ENCODE data around the gene TIPRL.
A peak's percentile ranks its signal among the peaks of the same experiment; 100 is the strongest.

The TIPRL gene

DNA sequence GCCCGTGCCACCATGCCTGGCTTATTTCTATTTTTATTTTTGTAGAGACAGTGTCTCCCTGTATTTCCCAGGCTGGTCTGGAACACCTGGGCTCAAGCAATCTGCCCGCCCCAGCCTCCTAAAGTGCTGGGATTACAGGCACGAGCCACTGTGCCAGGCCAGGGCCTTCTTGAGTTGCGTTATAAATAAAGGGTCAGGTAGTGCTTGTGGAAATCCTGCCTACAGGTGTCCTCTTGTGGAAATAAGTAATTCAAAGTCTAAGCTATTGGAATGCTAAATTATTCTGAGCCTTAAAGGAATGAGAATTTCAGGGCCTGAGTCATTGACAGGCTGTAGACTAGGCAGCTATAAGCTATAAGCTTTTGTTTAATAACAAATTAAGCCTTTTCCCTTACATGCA lies 38.9 kb downstream of the TIPRL start:
- DNase-seq: no peak

DNA sequence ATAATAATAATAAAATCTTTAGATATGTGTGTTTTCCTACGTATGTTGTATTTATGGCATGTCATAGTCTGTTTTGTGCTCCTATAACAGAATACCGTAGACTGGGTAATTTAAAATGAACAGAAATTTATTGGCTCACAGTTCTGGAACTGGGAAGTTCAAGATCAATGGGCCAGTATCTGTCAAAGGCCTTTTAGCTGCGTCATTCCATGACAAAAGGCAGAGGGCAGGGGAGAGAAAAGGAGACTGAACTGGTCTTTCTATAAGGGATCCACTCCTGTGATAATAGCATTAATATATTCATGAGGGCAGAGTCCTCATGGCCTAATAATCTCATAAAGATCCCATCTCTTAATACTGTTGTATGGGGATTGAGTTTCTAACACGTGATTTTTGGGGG lies 39.9 kb downstream of the TIPRL start:
- no peak for DNase-seq

DNA sequence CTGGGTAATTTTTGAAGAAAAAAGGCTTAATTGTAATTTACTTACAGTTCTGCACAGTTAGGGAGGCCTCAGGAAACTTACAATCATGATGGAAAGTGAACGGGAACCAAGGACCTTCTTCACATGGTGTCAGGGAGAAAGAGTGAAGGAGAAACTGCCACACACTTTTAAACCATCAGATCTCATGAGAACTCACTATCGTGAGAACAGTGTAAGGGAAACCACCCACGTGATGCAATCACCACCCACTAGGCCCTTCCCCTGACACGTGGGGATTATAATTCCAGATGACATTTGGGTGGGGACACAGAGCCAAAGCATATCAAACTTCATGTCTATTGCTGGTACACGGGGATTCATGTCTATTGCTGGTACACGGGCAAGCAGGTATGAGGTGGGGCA lies 41.7 kb downstream of the TIPRL start:
- DNase-seq: no peak

DNA sequence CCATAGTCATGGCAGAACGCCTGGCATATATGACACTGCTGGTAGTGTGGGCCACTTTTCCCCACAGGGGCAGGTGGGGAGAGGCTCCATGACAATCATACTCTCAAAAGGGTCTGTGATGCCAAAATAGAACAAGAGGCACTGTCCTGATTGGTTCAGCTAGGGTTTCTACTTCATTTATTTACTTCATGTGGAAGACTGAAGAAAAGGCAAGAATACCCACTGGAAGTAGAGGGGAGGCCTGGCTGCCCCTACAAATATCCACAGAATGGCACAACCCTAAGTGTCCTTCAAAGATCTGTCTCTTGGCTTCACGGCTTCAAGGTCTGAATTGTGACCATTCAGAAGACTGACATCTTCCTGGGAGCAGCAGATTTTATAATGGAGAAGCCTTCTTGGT lies 42.5 kb downstream of the TIPRL start:
- DNase-seq: no peak

DNA sequence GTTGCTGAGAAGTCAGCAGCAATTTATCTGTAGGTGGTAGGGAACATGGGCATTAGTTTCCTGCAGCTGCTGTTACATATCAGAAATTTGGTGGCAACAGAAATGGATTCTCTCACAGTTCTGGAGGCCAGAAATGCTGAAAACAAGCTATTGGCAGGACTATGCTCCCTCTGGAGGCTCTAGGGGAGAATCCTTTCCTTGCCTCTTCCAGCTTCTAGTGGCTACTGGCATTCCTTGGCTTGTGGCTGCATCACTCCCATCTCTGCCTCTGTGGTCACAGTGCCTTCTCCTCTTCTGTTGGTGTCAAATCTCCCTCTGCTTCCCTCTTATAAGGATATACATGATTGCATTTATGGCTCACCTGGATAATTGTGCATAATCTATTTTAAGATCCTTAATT lies 44.5 kb downstream of the TIPRL start:
- no peak for DNase-seq

DNA sequence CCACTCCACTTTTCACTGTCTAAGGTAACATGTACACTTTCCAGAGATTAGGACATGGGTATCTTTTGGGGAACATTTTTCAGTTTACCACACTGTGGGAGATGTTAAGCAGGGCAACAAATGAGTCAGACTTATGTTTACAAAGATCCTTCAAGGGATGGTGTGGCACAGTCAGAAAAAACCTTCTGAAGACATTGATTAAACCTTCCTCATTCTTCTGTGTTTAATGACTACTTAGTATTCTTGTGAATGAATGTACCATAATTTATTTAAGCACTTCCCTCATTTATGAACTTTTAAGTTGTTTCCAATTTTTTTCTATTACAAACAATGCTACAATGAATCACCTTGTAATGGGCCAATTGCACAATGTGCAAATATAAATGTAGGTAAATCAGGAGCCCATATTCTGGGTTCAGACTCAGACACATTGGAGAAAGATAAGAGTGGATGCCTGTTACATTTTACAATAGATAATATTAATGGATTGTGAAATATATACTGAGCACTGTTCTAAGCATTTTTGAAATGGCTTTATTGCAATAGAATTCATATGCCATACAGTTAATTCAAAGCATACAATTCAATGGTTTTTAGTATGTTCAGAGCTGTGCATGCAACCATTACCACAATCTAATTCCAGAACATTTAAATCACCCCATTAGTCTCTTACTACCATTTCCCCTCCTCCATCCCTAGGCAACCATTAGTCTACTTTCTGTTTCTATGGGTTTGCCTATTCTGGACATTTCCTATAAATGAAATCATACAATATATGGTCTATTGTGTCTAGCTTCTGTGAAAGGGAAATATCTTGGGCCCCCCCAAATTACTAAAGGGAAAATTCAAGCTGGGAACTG lies 45.1 kb downstream of the TIPRL start:
- no peak for DNase-seq

DNA sequence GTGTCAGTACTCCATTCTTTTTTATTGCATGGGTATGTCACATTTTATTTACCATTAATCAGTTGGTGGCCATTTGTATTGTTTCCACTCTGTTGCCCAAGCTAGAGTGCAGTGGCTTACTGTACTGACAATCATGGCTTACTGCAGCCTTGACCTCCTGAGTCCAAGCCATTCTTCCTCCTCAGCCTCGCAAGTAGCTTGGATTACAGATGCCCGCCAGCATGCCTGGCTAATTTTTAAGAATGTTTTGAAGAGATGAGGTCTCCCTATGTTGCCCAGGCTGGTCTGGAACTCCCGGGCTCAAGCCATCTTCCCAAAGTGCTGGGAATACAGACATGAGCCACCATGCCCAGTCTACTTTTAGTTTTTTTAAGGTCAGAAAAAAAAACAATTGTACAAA lies 46.2 kb downstream of the TIPRL start:
- DNase-seq: no peak

DNA sequence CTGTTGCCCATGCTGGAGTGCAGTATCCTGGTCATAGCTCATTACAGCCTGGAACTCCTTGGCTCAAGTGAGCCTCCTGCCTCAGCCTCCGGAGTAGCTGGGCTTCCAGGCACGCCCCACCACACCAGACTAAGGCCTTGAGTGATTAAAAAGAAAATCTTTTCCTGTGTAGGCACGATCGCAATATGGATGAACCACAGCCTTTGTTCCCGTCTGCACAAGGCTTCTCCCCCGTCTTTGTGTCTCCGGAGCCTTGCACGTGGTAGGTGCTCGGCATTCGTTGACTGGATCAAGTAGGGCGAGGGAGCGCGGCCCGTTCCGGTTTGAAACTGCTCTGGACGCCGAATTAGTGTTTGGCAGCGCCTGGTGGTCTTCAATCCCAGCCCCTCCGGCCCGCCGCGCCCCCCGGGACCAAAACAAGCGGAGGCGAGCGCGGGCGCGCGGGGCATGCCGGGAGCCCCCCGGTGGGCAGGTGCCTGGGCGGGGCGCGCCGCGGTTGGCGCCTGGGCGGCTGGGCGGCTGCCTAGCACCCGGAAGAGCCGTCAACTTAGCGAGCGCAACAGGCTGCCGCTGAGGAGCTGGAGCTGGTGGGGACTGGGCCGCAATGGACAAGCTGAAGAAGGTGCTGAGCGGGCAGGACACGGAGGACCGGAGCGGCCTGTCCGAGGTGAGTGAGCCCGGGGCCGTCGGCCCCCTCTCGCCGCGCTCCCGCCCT lies 46.9 kb downstream of the TIPRL start, which contains the start of gene SFT2D2:
SFT2D2 (plus strand) TSS at position 529 of the 715 bp plus-strand sequence; CDS start at position 605, 76 bp downstream.
- DNase-seq: peak; percentile 93

DNA sequence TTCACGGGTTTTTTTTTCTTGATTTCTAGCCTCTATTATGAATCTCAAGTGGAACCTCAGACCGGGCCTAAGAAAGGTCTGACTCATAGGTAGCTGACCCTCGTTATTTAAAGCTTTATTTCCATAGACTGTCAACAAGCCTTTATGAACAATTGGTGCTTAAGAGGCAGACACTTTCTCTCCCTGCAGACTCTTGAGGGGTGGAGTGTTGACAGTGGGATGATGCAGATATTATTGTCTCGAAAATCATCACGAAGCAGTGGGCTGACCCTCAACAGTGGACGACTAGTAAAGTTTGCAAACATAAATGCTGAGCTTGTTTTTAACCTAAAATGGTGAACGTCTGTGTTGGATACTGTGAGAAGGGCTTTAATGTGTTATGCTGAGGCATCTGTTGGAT lies 48.9 kb downstream of the TIPRL start:
- no peak for DNase-seq

DNA sequence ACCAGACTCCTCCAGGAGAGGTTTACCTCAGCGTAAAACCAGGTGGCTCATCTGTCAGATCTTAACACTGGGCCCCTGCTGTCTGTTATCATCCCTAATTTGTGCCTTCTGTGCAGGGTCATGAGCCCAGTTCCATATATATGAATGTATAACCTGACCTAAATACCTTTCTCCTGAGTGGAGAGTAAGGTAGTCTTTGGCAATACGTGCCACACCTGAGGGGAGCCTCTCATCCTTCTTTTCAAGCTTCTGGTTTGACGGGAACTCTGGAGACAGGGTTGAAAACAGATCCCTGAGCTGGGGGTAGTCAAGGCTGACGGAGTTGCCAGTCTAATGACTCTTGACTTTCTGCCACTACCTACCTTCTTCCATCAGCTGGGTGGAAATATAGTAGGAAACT lies 51.1 kb downstream of the TIPRL start:
- DNase-seq: no peak

DNA sequence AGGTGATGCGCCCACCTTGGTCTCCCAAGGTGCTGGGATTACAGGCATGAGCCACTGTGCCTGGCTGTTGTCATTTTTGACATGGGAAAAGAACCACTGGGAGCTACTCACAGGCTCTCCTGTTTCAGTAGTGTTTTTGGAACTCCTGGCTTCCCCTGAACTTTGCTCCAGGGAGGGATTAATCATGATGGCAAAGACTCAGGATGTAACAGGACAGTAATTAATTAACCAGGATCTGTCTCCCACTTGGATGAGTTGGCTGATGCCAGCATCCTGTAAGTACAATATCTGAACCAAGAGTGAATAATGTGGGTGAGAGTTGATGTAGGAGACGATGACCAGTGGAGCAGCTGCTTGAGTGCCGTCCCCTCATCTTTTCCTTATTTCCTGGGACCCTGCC lies 51.9 kb downstream of the TIPRL start:
- no peak for DNase-seq

DNA sequence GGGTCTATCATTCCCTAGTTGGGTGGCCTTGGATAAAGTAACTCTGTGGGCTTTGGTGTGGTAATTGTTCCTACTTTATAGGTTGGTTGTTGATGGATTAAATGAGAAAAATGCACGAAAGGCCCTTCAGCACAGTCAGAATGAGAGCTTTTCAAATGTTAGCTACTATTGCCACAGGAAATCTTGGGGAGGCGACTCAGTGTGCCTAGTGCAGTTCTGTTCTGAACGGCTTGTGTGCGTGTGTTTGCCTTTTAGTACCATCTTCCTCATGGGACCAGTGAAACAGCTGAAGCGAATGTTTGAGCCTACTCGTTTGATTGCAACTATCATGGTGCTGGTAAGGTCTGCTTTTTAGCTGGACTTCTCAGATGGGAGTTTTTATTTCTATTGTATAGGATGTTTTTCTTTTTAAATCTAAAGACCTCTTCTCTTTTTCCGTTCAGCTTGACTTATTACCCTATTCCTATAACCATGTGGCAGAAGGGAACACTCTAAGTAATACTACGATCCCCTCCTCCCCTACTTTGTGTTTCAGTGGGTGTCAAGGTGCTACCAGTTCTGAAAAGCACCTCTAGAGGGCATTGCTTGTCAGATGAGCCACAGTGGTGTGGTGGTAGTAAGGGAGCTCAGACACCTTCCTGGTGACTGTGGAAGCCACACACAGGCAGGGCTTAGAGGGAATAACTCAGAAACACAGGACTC lies 56.2 kb downstream of the TIPRL start:
- DNase-seq: no peak

DNA sequence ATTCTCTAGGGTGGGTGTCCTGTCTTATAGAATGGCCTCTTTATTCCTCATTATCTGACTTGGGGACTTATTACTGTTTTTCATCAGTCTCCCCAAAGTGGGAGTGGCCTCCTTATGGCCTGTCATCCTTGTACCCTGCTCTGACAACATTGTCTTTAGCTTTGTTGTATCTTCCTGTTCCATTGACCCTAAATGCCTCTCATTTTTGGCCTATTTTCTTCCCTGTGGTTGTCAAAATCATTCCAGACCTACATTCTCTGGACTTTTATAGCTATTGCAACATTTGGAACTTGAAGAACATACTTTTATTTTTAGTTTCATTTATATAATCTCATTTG lies 56.8 kb downstream of the TIPRL start:
- no peak for DNase-seq

DNA sequence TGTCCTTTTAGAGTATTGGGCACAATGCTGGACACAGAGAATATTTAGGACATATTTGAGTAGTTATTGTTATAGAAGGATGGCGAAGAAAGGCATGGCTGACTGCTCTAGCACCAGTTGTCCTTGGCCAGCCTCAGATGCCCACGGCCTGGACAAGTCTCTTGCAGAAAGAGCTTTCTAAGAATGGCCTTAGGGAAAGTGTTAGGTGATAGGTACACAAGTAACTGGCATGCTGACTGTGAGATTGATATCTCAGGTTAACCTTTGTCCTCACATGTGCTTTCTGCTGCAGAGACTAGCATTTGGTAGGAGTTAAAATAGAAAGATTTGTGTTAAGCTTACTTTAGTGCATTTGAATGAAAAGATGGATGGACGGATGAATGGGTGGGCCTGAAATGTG lies 57.2 kb downstream of the TIPRL start:
- DNase-seq: no peak

DNA sequence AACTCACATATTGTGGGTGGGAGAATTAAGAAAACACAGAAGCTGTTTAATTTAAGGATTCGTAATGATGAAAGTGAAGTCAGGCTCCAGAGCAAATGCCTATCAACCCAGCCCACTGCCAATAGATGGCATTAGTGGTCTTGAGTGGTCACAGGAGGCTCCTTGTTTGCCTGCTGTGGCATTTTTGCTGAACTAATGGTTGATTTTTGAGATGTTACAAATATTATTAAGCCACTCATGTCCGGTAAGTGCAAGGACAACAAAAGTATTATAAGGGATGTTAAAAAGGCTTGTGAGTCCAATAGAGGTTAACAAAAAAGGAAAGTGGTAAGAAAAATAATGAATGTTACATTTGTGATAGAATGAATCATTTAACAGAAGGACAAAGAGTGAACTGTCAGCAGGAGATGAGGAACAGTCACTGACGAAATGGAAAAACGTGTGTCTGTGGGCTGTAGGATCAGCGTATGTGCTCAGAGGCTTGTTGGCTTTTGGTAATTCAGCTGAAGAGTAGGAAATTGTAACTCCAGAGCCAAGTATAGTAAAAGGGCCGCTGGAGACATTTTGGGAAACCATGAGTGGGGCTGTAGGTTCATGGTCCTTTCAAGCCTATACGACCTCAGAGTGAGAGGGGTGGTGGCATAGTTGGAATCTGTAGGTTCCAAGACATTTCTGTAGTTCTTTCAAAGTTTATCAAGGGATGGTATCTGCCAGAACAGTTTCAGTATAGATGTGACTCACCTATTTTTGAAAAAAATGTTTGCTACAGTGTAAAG lies 58.3 kb downstream of the TIPRL start:
- no peak for DNase-seq

DNA sequence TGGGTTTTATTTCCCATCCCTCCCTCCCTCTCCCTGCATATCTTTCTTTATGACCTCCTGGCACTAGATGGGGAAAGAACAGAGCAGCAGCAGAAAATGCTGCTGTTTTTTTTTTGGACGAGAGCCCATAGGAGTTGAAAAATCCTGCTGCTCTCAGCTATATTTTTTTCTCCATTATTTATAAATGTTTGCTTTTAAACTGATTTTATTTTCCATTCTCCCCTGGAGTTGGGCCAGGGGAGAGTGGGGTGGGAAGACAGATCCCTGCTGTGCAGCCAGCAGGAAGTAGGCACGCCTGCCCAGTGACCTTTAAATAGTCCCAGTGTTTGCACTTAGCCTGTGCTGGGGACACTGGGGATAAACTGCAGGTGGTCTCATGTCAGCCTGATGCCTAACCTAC lies 64.4 kb downstream of the TIPRL start:
- DNase-seq: no peak

DNA sequence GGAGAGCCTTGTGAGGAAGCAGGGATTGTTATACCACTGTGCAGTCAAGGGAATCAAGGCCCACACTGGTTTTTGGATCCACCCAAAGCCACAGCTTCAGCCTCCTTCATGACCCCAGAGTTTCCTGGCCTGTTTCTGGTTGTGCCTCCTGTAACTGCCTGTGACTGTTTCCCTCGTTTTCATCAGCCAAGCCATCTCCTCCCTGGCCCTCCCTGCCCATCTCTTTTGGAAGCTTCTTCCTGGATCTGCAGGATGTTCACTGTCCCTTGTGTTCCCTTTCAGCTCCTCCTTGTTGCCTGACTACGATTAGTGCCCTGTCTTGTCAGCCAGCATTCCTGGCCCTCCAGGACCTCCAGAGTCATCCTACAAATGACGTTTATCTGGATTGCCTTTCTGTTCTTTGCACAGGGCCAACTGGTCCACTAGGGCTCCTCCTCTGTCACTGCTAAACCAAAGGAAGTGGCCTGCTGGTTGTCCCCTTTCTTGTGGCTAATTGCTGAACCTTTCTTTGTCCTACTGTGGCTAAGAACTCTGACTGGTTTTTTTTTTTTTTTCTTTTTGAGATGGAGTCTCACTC lies 65.0 kb downstream of the TIPRL start:
- no peak for DNase-seq

DNA sequence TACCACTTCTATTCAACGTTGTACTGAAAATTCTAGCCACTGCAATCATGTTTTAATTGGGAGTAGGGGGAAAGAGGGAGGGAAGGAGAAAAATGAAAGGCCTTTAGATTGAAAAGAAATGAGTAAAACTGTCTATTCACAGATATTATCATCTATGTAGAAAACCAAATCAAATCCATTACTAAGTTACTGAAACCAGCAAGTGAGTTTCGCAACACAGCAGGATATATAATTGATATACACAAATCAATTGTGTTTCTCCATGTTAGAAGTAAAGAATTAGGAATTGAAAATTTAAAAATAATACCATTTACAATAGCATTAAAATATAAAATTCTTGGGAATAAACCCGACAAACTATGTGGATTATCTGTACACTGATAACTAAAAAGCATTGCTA lies 66.3 kb downstream of the TIPRL start:
- no peak for DNase-seq

DNA sequence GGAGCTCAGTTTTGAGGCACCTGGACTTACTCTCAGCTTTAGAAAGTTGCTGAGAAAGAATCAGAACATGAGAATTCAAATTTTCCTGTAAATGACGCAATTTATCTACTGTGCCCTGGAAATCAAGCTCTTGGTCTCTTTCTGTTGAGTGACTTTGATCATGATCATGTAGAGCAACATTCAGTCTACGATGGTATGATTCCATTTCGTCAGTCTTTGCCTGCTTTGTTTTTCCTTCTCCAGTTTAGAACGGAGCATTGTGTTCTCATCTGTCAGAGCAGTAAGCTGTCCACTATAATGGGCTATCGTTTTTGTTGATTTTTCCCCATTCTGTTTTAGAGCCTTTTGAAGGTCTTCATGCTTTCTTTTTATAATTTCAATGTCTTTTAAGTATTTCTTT lies 67.7 kb downstream of the TIPRL start:
- DNase-seq: no peak

All from retina (tissue), 1 donor.